HG02623 (cell line): ENCODE measurements around the gene NCAPG2.

ENCODE experiments used
- ATAC-seq: cut with Tn5 transposase; IDR thresholded peaks from one replicate; pipeline ENCODE4 v1.9.1; 2021; ENCODE audit warnings: moderate library complexity; ENCODE audit not compliant: unreplicated experiment

NCAPG2 gene

DNA sequence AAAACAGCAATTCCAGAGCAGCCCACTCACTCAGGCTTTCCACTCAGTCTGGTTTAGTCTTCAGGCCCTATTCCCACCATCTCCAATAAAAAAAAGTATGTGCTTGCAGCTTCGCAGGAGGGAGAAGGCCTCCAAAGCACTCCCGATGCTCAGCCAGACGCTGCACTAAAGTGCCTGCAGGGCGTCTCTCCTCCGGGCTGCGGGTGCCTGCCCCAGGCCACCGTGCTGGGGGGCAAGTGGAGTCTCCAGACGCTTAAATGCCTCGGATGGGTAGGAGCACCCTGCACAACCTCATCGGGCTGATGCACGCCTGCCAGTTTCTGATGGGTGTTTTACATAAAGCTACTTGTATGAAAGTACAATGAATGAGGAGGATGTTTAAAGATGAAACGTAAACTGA is 31.3 kb upstream of the NCAPG2 start:
- ATAC-seq: no peak

DNA sequence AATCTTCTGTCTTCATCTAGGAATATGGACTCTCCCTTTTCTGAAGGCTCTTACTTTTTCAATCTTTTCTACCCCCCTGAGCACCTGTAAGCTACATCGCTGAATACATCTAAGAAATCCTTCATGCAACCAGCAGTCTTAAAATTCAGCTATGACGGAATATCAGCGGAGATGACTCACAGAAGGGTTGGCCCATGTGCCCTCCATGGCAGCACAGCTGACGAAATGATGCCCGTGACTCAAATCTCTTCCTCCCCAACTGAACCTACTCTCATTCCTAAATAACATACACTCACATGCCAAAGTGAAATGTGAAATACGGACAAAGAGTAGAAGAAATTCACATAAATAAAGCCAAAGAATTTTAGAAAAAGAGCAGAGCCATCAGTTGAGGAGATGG is 30.3 kb upstream of the NCAPG2 start:
- ATAC-seq: no peak

DNA sequence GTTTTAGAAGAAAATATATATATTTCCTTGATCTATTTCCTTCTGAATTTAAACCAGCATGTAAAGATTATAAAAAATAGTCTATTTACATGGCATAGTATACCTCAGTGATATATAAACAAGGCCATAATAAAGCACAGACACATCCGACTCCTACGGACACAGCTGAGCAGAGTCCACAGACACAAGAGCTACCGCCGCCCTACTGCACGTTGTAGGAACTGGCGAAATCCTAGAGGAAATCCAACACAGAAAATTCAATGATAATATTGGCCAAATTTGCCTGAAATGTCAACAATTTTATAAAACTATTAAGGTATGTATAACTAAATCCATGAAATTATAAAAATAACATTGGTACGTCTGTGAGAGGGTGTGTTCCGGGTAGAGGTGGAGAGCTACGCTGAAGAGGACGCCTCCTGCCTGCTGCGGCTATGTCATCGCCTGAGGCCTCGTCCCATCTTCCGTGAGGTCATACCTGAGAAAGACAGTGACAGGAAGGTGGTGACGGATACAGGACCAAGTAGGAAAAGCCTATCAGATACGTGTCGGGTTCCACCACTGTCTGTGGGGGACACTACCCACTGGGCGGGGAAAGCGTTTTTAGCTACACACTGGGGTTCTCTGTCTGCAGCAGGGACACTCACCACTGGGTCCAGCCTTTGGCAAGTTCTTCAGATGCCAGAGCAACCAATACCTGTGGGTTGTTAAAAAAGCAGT is 29.3 kb upstream of the NCAPG2 start:
- ATAC-seq: no peak

DNA sequence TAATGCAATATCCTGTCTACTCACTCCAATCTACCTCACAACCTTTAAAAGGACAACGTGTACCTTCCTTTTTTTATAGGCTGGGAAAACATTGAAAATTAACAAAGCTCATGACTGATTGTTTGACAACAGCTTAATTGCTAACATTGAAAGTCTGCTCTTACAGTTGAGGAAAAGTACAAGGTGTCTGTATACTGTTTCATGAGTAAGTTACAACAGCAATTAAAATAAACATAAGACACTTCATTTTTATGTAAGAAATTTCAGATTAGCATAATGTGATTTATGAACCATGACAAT is 28.6 kb upstream of the NCAPG2 start:
- ATAC-seq: no peak

DNA sequence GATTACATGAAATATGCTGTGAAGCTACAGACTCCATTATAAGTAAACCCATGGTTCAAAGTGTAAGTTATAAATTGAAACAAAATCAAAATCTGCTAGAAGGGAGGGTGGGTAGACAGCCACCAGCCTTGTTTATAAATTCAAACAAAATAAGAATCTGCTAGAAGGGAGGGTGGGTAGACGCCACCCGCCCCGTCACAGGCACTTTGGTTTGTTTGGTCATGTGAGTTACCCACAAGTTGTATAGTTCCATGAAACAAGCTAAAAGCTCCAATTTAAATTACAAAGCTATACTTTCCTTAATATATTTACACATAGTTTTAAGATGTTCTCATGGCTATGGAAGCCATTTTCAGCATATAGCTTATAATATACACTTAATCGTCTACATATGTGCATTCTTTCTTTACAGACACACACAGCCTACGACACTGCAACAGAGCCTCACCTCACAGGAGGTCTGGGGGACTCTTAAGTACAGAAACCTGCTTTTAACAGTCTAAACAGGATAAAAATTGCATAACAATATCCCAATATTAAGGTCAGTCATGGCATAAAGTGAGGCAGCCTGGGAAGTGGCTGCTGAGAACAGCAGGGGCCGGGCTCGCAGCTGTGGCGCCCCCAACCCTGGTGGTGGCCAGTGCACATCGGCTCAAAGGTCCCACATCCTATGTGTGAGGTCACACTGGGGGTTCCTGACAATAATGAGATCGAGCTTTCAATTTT is 28.1 kb upstream of the NCAPG2 start:
- ATAC-seq: no peak

DNA sequence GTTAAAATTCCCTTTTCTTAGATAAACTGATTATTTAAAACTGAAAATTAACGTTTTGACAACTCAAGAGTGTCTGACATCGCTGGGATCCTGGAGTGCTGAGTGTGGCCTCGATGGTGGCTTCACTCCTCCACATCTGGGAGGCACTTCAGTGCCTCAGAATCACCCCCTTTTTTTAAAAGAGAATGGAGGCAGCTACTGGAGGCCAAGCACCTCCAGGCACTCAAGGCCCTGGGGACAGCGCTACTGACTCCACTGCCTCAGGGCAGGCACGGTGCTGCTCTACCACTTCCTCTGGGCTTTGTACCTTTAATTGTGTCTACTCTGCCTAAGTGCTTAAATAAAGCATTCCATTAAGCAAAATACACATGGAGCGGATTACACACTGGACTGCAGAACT is 27.2 kb upstream of the NCAPG2 start:
- ATAC-seq: no peak

DNA sequence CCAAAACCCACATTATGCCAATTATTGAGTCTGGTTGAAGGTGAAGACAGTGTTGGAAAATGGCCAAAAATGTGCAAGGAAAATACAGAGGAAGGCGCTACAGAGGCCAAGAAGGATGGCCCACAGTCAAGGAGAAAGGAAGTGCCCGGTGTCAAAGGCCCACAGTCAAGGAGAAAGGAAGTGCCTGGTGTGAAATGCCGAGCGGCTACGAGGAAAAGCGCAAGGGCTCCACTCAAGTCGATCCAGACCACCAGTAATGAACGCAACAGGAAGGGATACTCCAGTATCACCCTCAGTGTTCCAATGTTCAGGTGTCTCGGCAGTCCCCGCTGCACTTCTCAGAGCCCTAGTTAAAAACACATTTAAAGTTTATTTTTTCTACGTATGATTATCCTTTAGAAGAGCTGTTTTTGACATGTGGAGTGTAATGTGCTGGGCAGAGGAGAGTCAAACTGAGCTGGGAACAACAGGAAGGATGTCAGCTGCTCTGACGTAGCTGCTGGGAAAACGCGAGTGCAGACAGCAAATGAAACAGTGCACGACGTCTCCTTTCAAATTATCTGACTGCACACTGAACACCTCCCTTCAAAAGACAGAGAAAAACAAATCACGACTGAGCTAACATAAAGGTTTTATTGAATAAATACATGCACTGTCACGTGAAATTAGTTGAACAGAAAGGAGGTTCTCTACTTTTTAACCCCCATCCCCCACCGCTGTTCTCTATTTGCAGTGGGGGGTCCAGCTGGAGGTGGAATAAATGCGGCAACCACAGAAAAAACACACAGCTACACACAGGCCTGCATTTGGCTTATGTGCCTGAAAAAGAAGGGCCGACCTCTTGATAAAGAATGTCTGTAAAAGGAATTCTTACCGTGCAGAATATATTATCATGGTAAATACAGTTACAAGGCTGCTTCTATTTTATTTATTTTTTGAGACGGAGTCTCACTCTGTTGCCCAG is 26.1 kb upstream of the NCAPG2 start:
- no peak for ATAC-seq

DNA sequence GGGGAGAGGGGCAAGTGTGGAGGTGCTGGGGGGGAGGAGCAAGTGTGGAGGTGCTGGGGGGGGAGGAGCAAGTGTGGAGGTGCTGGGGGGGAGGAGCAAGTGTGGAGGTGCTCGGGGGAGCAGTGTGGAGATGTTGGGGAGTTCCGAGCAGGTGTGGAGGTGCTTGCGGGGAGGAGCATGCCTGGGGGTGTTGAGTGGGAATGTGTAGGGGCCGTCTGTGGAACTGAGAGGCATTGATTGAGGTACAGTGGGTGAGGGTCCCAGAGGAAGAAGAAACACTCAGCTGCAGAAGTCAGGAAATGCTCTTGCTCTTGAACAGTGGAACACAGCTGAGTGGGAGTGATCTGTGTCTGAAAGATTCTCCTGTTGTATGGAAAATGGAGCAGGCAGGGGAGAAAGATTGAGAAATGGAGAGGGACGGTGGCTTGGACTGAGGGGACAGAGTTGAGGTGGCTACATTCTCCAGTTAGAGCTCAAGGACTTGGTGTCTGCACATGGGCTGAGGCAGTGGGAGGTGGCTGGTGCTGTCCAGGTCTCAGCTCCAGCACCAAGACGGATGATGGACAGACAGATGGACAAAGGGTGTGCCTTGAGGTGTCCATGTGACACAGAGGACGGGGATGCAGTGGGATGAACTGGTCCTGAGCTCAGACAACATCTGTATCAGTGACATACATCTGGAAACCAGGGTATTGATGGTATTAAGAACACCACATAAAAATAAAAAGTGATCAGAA is 25.2 kb upstream of the NCAPG2 start:
- ATAC-seq: no peak

DNA sequence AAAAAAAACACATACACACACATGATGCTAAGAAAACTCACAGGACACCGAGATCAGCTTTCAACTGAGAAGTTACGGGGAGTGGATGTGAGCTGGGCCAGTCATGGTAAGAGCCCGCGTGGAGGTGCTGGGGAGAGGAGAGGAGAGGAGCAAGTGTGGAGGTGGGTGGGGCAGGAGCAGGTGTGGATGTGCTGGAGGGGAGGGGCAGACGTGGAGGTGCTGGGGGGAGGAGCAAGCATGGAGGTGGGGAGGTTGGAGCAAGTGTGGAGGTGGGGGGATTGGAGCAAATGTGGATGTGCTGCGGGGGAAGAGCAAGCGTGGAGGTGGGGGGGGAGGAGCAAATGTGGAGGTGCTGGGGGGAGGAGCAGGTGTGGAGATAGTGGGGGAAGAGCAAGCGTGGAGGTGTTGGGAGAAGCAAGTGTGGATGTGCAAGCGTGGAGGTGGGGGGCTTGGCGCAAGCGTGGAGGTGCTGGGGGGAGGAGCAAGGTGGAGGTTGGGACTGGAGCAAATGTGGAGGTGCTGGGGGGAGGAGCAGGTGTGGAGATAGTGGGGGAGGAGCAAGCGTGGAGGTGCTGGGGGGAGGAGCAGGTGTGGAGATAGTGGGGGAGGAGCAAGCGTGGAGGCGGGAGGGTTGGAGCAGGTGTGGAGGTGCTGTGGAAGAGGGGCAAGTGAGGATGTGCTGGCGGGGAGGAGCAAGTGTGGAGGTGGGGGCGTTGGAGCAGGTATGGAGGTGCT is 24.5 kb upstream of the NCAPG2 start:
- ATAC-seq: no peak

DNA sequence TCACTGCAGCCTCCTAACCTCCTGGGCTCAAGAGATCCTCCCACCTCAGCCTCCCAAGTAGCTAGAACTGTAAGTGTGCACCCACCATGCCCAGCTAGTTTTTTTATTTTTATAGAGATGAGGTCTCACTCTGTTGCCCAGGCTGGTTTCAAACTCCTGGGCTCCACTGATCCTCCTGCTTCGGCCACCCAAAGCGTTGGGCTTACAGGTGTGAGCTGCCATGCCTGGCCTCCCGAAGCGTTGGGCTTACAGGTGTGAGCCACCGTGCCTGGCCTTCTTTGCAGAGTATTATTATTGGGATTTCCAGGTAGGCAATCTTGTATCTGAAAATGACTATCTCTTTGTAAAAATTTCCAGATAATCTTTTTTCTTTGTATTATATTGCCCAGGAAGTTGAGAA is 23.1 kb upstream of the NCAPG2 start:
- no peak for ATAC-seq

DNA sequence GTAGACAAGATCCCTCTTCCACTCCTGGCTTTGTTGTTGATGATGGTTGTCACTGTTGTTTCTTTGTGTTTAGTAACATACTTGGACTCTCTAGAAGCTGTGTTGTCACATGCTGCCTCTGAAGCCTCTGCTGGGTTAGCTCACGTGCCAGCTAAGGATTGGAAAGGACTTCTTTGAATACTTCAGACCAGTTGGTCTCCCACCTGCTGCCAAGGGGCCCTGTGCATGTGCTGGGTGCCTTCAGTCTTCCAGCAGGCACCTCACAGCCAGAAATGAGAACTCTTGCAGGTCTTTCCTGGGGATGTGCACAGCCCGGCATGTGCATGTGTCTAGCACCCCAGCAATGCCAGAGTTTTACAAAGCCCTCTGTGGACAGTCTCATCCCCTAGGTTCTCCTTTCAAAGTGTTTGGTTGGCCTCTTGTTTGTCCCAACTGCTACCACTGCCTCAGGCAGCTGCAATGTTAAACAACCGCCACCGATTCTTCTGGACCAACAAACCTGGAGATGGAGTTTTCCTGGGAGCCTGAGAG is 21.7 kb upstream of the NCAPG2 start:
- no peak for ATAC-seq

DNA sequence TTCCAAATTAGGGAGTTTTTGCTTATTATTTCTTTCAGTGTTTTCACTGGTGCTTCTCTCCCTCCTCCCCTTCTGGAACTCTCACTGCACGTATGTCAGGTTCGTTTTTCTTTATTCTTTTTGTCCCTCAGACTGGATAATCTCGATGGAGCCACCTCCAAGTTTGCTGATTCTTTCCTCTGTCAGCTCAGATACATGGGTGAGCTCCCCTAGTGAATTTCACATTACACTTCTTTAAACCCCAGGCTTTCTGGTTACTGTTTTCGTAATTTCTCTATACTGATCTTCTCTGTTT is 20.8 kb upstream of the NCAPG2 start:
- ATAC-seq: no peak

DNA sequence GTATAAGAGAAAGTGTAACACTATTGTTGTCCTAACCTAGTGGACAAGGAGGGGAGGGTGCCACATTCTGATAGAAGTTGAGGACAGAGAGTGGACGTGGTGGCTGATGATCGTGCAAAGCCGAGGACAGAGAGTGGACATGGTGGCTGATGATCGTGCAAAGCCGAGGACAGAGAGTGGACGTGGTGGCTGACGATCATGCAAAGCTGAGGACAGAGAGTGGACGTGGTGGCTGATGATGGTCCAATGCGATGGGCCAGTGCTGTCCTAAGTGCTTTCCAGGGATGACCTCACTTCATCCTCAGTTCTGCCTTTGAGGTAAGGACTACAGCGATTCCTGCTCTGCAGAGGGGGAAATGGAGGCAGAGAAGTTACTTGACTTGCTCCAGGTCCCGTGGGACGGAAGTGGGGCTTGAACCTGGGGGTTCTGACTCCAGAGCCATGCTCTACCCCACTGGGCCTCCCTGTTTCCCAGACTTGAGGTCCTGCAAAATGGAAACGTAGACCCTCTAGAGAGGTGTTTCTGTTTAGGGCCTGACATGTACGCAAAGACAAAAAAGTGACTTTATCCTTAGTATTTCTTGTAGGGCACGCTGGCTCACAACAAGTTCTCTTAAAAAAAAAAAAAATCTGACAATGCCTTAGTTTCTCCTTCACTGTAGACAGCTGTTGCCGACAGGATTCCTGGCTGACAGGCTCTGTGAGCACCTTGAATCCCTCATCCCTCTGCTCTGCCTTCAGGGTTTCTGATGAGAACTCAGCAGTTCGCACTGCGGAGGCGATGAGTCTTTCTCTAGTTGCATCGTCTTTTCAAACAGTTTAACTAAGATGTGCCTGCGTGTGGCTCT is 20.3 kb upstream of the NCAPG2 start:
- ATAC-seq: no peak

DNA sequence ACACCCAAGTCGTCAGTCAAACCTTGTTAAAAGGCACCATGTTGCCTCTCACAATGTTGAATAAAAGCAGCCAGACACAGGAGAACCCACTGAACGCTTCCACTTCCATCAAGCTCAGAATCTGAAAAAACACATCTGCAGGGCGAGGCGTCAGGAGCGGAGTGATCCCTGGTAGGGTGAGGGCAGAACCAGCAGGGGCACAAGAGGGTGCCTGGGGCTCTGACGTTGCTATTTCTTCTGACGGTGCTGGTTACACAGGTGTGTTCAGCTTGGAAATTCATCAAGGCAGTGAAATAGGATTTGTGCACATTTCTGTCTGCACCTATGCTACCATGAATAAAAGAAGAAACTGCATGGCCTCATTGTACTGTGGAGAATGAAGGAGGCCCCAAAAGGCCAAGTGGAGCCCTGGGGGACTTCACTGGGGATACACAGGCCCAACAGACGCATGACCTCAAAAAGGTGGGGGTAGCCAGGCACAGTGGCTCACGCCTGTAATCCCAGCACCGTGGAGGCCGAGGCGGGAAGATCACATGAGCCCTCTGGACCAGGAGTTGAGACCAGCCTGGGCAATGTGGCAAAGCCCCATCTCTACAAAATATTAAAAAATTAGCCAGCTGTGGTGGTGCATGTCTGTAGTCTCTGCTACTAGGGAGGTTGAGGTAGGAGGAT is 19.2 kb upstream of the NCAPG2 start:
- ATAC-seq: no peak

DNA sequence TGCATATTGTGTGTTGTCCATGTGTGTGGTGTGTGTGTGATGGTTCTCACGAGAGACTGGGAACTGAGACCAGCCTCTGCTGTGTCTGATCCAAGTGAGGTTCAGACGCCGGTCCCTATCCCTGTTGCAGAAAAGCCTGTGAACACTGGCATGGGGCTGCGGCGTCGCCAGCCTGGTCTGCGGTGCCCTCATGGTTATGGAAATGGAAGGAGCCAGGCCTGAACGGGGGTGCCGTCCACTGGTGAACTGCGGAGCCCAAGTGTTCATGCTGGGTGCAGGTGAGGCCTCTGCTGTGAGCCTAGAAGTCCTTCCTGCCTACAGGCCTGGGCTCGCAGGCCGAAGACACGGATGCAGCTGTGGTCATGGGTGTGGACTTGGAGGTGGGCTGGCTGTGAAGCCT is 18.7 kb upstream of the NCAPG2 start:
- ATAC-seq: no peak

DNA sequence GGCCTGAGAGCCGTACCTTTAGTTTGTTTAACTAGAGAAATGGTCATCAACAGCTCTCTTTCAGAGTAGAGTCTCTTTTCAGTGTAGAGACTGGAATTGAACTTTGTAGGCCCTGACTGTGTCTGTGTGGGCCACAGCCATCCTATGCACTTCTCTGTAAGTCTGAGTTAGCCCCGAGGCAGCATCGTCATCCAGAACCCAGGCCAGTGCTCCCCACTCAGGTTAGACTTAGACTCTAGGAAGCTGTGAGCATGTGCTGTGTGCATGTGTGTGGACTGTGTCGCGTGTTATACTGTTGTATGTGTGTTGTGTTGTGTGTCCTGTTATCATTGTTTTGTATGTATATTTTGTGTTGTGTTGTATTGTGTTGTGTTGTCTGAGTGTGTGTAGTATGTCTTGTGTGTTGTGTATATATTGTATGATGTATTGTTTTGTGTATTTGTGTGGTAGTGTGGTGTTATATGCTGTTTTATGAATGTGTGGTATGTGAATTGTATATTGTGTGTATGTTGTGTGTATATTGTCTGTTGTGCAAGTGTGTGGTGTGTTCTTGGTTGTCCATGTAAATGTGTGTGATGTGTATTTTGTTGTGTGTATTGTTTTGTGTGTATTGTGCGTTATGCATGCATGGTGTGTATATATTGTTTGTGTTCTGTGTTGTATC is 18.1 kb upstream of the NCAPG2 start:
- no peak for ATAC-seq

DNA sequence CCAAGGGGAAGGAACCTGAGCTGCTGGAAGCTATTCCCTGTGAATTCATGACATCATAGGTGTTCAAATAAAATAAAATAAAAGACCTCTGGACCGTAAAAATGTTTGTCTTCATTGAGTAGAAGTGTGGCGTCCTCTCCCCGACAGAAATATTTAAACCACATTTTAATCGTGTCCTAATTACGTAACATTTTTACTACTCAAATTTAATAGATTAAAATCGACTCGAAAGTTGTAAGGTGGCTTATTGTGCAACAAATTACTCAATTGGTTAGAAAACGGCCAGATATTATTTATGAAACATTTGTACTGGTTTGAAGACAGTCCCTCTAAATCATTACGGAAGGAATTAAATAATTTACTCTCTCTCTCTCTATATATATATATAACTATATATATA is 15.5 kb upstream of the NCAPG2 start:
- no peak for ATAC-seq

DNA sequence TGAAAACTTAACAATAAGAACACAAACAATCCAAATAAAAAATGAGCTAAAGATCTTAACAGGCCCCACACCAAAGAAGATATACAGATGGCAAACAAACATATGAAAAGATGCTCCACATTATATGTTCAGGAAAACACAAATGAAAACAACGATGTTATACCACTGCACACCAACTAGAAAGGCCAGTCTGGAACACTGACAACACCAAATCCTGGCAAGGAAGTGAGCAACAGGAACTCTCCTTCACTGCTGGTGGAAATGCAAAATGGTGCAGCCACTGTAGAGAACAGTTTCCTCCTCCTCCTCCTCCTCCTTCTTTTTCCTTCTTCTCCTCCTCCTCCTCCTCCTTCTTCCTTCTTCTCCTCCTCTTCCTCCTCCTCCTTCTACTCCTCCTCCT is 12.2 kb upstream of the NCAPG2 start:
- no peak for ATAC-seq
